GM18867 (cell line): ENCODE measurements around the gene KIF7.

Experiments used
- ATAC-seq: cut with Tn5 transposase; IDR thresholded peaks from one replicate; pipeline ENCODE4 v1.9.1; 2021; ENCODE audit warnings: mild to moderate bottlenecking, moderate library complexity; ENCODE audit not compliant: unreplicated experiment

The KIF7 gene

DNA sequence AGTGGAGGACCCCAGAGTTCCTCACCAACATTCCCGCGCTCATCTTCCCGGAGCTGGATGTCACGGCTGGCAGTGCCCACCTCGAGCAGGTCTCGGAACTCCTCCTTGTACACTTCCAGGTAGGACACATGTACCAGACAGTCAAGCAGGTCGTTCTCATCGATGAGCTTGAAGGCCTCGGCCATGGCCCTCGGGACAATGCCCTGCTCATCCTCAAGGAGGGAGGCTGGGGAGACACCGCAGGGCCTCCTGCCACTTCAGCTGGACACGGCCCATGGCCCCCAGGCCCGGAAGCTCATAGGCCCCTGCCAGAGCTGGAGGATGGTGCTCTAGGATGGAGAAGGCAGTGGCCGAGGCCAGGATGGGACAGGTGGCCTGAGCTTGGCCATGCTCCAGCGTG lies 5.6 kb downstream of the KIF7 start:
- no peak for ATAC-seq

DNA sequence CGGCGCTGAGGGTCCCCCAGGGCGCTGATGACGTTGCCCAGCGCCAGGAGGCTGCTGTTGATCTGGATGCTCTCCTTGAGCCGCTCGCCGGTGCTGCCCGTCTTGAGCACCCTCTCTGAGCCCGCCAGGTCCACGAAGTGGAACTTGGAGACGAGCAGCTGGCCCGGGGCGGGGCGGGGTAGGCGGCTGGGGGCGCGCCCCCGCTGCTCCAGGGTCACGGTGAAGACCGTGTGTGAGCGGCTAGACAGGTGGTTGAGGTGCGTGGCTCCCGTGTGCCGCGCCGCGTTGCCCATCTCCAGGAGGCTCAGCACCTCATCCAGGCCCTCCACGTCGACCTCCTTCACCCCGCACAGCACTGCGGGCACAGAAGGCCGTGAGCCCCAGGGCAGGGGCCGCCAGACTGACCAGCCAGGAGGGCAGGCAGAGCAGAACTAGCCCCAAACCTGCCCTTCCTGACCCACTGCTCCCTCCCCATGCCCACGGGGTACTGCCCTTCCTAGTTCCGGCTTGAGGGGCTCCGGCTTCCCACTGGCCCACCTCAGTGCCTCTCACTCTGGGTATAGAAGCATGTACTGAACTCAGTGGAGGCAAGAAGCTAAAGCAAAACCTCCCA lies 6.1 kb downstream of the KIF7 start:
- ATAC-seq, result no peak

DNA sequence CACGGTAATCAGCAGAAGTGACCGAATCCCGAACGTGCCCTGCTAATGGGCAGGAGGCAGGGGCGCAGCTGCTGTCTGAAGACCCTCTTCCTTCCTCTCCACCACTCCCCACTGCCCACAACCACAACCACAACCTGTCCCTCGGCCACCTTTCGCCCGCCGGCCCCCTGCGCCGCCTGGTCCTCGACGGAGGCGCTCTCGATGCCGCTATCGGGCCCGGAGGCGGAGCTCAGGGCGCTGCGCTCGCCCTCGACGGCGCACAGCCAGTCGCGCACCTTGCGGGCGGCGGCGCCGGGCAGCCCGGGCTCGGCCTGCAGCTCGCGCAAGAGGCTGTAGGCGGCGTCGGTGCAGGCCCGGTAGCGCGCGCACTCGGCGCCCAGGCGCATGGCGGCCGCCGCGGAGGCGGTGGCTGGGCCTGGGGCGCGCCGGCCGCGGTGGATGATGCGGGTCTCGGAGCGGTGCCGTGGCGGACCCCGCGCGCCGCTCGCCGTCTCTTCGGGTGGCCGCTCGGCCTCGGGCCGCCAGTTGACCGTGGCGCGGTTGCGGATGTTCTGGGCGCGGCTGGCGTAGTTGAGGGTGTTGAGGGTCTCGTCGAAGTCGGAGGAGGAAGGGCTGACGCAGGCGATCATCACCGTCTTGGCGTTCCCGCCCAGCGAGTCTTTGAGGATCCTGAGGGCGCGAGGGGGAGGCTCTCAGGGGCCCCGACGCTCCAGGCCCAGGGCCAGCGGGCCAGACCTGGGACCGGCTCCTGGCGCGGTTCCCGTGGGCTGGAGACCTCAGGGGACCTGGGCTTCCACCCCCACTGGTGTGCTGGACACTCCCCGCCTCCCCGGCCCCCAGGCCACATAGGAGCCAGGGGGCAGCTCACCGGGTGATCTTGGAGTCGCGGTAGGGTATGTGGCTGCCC lies 6.9 kb downstream of the KIF7 start:
- no peak for ATAC-seq

DNA sequence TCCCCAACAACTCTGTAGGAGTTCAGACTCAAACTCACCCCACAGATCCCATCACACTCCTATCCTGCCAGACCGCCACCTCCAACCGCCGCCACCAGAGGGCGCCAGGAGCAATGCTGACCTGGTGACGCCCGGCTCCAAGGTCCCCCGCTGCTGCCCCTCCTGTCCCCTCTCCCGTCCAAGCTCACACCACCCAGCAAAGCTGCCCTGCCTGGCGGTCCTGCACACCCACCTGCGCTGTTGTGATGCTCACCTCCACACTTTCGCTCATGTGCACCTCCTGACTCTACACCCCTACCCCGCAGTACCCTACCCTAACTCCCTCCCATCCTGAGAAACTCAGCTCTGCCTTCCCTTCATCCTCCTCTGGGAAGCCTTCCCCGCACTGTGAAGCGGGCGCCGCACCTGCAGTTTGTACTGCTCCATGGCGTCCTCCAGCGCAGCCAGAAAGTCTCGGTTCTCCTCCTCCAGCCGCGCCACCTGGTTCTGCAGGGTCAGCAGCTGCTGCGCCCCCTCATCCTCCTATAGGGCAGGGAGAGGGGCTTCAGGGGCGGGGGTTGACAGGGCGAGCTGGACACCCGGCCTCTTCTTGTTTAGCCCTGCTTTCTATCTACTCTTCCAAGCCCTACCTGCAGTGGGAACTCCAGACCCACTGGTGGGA lies 7.9 kb downstream of the KIF7 start:
- no peak for ATAC-seq

DNA sequence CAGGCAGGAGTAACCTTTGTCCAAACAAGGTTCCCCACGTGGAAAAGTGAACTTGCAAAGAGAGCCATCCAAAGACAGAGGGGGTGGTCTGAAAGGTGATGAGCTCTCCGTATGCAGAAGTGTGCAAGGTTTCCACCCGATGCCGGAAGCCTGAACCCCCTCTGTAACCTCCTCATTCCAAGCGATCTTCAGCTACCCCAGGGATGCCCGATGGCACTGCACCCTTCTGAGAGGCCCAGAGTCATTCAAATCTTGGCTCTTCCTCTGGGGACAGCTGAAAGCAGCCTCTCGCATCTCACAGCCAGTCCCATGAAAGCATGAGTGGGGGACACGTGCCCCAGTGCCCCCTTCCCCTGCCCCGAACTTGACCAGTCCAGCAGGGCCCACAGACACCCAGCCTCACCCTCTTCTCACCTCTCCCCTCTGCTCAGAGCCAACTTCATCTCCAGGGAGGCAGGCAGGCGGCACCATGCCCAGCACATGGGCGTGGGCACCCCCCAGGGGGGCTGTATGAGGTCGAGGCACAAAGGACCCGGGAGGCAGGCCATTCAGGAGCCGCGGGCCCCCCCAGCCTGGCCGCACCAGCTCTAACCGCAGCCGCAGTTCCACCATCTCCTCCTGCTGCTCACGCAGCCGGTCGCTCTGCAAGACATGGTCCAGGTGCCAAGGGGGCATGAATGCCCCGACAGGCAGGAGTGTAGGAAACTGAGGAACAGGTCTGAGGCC lies 8.7 kb downstream of the KIF7 start:
- ATAC-seq, result no peak

DNA sequence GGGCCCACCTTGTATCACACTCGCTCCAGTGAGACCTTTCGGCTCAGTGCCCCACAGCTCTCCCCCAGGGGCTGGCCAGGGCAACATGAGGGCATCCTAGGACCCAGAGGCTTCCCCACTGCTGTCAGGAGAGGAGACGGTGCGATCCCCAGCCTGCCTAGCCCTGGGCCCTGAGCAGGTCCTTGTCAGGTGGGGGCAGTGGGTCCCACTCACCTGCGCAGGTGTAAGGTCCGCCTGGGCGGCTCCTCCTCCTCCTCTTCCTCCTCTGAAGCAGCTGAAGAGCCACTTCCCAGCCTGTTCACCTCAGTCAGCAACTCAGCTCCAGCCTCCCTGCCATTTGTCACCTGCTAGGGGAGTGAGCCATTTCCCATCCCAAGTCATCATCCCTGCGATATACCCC lies 9.6 kb downstream of the KIF7 start:
- ATAC-seq, result no peak

DNA sequence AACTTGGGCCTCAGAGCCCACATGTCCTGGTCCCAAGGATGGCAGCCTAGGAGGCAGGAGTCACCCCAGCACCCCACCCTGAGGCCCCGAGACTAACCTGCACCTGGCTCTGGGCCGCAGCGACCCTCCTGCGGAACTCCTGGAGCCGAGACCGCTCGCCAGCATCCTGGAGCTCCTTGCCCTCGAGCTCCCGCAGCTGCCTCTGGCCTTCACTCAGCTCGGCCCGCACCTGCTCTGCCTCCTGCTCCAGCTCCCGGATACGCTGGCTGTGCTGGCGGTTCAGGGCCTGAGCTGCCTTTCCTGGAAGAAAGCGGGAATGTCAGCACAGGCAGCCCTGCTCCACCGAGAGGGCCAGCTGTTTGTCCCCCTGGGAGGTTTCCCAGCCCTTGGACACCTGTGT lies 13.2 kb downstream of the KIF7 start:
- no peak for ATAC-seq

DNA sequence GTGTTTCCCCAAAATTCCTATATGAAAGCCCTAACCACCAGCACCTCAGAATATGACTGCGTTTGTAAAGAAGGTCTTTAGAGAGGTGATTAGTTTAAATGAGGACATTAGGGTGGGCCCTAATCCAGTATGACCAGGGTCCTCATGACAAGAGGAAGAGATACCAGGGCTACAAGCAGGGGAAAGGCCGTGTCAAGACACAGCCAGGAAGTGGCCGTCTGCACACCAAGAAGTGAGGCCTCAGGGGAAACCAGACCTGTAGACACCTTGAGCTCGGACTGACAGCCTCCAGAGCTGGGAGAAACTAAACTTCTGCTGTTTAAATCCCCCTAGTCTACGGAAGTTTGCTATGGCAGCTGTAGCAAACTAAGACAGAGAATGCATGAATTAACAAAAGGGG lies 14.2 kb downstream of the KIF7 start:
- no peak for ATAC-seq

DNA sequence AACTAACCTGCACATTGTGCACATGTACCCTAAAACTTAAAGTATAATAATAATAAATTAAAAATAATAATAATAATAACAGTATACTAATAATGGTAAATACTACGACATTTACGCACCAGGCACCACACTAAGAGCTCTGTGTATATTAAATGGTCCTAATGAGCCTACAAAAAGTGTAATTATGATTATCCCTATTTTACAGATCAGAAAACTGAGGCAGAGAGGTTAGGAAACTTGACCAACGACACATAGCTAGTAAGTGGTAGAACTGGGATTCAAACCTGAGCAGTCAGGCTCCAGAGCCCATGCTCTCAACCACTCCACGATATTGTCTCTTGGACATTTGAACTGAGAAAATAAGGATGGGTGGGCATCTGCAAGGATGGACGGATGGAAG lies 15.0 kb downstream of the KIF7 start:
- no peak for ATAC-seq

DNA sequence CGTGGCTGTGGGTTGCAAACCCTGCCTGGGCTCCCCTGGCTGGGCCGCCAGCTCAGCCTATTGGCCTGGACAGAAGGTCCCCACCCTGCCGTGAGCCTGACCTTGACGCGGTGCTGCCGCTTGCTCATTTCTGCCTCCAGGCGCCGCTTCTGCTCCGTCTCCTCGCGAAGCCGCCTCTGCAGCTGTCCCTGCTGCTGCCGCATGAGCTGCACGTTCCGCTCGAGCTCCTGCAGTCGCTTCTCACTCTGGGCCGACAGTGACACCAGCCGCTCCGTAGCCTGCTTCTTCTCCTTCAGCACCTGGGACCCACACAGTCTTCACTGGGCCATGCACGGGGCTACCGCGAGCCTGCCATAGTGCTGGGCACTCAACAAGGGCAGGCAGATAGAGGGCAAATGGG lies 21.7 kb downstream of the KIF7 start:
- no peak for ATAC-seq

DNA sequence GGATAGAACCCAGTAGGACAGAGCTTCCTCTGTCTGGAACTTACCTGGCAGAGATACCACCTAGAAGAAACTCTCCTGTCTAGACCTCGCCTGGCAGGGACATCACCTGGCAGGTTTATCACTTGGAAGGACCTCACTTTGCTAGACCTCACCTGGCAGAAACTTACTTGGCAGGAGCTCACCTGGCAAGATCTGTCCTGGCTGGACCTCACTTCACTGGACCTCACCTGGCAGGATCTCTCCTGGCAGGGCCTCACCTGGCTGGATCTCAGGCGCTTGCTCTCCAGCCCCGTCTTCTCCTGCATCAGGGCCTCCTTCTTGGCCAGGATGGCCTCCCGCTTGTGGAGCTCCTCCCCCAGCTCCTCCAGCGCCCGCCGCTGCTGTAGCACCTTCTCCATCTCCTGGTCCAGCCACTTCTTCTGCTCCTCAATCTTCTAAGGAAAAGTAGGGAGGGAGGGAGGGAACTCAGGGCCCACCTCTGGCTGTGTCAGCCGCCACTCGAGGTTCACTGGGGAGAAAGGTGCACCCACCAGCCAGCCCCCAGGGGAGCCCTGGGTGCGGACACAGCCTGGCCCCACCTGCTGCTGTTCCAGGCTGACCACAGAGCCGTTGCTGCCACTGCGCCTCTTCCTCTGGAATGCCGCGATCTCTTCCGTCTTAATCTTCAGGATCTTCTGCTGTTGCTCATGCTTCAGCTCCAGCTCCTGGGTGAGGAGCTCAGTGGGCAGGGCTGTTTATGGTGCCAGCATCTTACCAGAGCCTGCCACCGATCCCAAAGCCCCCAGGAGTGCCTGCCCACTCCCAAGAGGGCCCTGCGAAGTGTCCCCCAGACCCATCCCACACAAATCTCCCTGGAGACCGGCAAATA lies 22.5 kb downstream of the KIF7 start:
- no peak for ATAC-seq

DNA sequence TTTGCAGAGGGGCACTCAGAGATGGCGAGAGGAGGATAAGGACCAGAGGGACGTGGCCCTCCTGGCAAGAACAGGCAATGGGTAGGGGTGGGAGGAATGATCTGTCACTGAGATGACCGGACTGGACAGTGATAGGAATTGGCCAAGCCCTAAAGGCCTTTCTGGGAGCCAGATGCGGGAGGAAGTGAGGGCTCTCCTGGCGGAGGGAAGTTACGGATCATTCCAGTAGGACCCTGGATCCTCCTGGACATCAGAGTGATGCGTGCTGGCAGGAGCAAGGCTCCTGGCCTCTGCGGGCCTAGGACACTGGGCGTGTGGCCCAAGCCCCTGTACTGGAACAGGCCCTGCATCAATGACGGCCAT lies 23.4 kb downstream of the KIF7 start:
- no peak for ATAC-seq

DNA sequence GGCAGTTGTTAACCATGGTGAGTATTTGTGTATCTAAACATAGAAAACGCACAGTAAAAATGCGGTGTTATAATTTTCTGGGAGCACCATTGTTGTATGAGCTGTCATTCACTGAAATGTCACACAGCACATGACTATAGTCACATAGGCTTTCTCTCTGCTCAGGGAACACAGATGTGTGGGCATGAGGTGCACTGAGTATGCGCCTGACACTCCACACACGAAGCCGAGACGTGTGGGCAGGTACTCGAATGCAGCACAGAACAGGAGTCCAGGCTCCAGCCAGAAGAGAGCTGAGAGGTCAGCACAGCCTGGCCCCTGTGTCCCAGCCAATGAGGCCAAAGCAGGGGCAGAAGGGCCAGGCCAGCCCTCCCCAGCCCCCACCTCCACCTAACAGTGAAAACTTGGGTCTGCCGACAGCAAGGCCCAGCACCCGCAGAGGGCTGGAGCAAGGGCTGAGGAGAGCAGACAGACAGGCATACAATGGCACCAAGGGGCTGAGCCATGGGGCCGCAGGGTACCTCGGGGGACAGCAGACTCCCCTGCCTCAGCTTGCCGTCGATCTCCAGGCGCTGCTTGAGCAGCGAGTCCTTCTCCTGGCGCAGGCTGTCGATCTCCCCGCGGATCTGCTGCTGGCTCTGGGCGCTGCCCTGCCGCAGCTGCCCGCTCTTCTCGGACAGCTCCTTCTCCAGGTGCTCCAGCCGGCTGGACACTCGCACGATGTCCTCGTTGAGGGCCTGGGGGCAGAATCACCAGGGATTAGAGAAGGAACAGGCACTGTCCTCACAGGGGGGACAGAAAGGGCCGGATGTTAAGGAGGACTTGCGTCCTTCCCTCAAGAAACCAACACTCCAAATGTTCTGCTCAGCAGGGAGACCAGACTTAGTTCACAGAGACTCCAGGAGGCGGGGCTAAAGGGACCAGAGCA lies 24.0 kb downstream of the KIF7 start:
- ATAC-seq, result no peak

DNA sequence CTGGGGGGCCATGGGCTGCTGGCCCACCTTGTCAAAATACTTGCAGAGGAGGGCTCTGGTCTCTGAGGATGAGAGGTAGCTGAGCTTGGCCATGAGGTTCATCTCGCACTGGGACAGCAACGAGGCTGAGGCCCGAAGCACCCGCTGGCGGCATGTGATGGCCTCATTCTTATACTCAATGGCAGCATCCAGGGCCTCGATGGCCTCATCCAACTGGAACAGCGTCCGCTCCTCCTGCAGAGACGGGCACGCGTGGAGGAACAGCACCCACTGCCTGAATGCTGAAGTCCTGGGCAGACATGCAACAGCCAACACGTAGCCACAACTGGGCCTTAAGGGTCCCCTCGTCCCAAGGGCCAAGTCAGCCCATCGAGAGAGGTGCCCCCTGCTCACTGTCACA lies 25.0 kb downstream of the KIF7 start:
- no peak for ATAC-seq

DNA sequence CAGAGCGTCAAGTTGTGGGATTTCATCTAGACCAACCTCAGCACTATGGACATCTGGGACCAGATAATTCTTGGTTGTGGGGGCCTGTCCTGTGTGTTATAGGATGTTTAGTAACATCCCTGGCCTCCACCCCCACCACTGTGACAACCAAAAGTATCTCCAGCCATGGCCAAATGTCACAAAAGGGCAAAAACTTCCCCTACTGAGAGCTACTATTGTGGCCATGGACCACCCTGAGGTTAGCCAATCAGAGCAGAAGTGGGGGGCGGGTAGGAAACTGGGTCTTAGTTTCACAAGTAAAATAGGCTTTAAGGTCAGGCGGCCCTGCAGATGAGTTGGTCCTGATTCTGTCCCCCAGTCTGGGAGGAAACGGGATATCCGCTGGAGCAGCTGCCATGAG lies 25.4 kb downstream of the KIF7 start:
- ATAC-seq, result no peak

DNA sequence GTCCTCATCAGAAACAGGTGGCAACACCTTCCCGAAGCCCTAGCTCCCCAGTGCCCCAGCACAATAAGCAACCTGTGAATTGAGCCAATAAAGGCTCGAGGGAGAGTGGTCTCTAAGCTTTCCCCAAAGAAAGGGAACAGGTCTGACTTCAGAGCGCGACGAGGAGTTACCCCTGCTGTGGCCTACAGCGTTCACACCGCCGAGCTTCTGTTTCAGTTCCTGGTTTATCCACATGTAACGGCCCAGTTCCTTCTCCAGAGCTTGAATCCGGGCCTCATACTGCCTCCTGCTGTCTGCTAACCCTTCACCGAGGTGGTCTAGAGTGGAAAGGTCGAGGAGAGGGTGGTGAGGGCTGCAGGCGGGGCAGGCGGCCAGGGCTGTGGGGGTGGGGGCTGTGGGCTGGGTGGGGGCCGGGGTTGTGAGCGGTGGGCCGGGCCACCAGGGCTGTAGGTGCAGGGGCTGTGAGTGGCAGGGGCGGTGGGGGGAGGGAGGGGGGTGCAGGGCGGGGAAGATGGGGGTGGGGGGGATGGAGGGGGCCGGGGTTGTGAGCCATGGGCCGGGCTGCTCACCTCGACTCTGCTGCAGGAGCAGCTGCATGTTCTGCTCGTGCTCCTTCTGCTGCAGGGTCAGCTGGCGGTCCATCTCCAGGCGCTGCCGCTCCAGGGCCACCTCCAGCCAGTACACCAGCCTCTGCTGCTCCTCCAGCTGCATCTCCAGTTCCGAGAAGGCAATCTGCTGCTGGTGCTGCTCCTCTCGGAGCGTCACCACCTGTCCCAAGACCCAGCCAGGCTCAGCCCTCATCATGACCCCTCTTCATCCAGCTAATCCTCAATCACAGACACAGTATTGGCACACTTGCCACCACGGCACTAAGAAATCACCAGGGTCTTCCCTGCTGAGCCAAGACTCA lies 26.2 kb downstream of the KIF7 start:
- no peak for ATAC-seq

DNA sequence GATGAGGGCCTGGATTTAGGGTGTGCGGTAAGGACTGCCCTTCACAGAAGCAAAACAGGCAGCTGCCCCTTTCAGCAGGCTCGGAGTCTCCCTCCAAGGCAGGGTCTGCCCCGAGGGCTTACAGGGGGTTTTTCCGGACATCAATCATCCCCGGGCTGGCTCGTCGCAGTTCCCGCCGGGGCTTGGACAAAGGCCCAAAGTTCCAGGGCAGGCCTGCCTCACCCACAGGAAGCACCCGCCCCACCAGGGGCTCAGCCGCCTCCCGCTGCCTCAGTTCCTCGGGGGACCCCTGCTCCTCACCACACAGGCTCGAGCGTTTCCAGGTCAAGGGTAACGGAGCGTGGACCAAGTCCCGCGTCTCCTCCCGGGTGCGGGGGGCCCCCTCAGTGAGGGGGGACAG lies 27.0 kb downstream of the KIF7 start:
- ATAC-seq, result no peak

DNA sequence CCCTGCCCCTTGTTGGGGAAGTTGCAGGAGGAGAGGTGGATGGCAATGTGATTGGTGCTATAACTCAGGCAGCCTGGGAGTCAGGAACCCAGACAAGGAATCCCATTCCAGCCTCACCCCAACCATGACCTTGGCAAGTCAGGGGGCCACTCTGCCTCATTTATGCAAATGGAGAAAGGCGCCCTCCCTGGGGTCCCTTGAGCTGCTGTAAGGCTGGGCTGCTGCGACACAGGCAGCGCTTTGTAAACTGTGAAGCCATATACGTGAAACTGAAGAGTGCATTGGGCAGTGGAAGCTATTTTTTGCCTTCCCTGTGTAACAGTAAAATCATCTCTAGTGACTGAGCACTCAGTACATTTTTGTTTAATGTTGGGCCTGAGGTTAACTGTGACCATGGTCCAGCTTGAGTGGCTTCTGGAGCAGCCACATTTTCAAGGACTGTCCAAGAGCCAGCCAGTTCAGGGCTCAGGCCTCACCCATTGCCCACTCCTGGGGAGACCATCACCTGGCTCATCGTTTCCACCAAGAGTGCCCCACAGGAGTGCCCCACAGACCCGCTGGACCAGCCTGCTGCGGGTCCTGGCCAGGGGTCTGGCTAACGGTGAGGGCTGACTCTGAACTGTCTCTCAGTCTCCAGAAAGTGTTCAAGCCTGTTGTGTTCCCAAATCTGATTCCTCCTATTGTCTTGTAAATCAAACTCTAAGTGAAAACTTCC lies 27.9 kb downstream of the KIF7 start:
- ATAC-seq, result no peak
